HepG2 (cell line): Measurements from ENCODE around the gene NID1. TPM values are rescaled to one million over a fixed set of nuclear protein-coding genes. Genes with fewer than 3 reads are reported as not detected.
A peak's percentile ranks its signal among the peaks of the same experiment; 100 is the strongest.

ENCODE experiments used
- BHLHE40 ChIP-seq: IDR thresholded peaks from 2 replicates; pipeline ENCODE4 v1.6.1; 2011; ENCODE audit warnings: low read length, improper control_type of control experiment
- DMAP1 ChIP-seq: IDR thresholded peaks from 2 replicates; pipeline ENCODE4 v1.6.1; 2016
- HHEX ChIP-seq: IDR thresholded peaks from 2 replicates; pipeline ENCODE4 v1.6.1; 2016; ENCODE audit warnings: control low read depth
- HNF4A ChIP-seq: sonication (generic); formaldehyde crosslinking; IDR thresholded peaks from 2 replicates; pipeline ENCODE4 v1.4.0; 2020; ENCODE audit warnings: missing genetic modification reagents
- HNRNPH1 ChIP-seq: fragments of 200-400 bp; formaldehyde crosslinking; optimal IDR thresholded peaks from 2 replicates; pipeline ENCODE3; 2017; ENCODE audit warnings: mild to moderate bottlenecking, low read depth, low read length
- HNRNPL ChIP-seq: fragments of 200-400 bp; formaldehyde crosslinking; IDR thresholded peaks from 2 replicates; pipeline ENCODE4 v1.6.1; 2017; ENCODE audit warnings: mild to moderate bottlenecking, low read depth, low read length
- JUNB ChIP-seq: sonication (generic); formaldehyde crosslinking; IDR thresholded peaks from 2 replicates; pipeline ENCODE4 v1.8.0; 2022; ENCODE audit warnings: missing genetic modification reagents, mild to moderate bottlenecking, borderline replicate concordance
- MAFG ChIP-seq: sonication (generic); formaldehyde crosslinking; IDR thresholded peaks from 2 replicates; pipeline ENCODE4 v1.5.1; 2020; ENCODE audit warnings: mild to moderate bottlenecking, missing genetic modification reagents
- MAZ ChIP-seq, 2 experiments: sonication (generic) in 1 of 2; formaldehyde crosslinking in 1 of 2; IDR thresholded peaks; 2 replicates each; pipeline versions ENCODE4 v1.5.0 to v1.6.1; 2012 to 2020; ENCODE audit warnings: low read depth in 2 of 2, mild to moderate bottlenecking in 2 of 2, borderline replicate concordance in 1 of 2, improper control_type of control experiment in 1 of 2, low read length in 1 of 2, missing genetic modification reagents in 1 of 2, moderate library complexity in 1 of 2
- NFKBIZ ChIP-seq: IDR thresholded peaks from 2 replicates; pipeline ENCODE4 v1.6.1; 2018; ENCODE audit warnings: missing genetic modification reagents, missing compliant biosample characterization
- PAX8 ChIP-seq: sonication (generic); formaldehyde crosslinking; IDR thresholded peaks from 2 replicates; pipeline ENCODE4 v1.8.0; 2022; ENCODE audit warnings: mild to moderate bottlenecking, missing genetic modification reagents, borderline replicate concordance
- POLR2AphosphoS2 ChIP-seq: IDR thresholded peaks from 2 replicates; pipeline ENCODE4 v1.6.1; 2011; ENCODE audit warnings: low read depth, low read length, improper control_type of control experiment
- RAD51 ChIP-seq: fragments of 450-650 bp; IDR thresholded peaks from 2 replicates; pipeline ENCODE4 v1.6.1; 2016; ENCODE audit warnings: borderline replicate concordance
- TCF7L2 ChIP-seq: IDR thresholded peaks from 2 replicates; pipeline ENCODE4 v1.6.1; 2011; ENCODE audit warnings: mild to moderate bottlenecking, low read depth, low read length, moderate library complexity
- WIZ ChIP-seq: sonication (generic); formaldehyde crosslinking; IDR thresholded peaks from 2 replicates; pipeline ENCODE4 v1.5.1; 2020; ENCODE audit warnings: mild to moderate bottlenecking, missing genetic modification reagents
- ZBTB8A ChIP-seq: sonication (generic); formaldehyde crosslinking; IDR thresholded peaks from 2 replicates; pipeline ENCODE4 v1.4.0; 2020; ENCODE audit warnings: mild to moderate bottlenecking, low read depth, missing genetic modification reagents, borderline replicate concordance
- ZNF430 ChIP-seq: sonication (generic); formaldehyde crosslinking; IDR thresholded peaks from 2 replicates; pipeline ENCODE4 v1.9.0; 2021; ENCODE audit warnings: mild to moderate bottlenecking, missing genetic modification reagents
- ZNF44 ChIP-seq: sonication (generic); formaldehyde crosslinking; IDR thresholded peaks from 2 replicates; pipeline ENCODE4 v1.5.1; 2020; ENCODE audit warnings: mild to moderate bottlenecking, missing genetic modification reagents
- ZNF530 ChIP-seq: sonication (generic); formaldehyde crosslinking; IDR thresholded peaks from 2 replicates; pipeline ENCODE4 v1.5.0; 2020; ENCODE audit warnings: low read depth, mild to moderate bottlenecking, missing genetic modification reagents
- ZNF547 ChIP-seq: sonication (generic); formaldehyde crosslinking; IDR thresholded peaks from 2 replicates; pipeline ENCODE4 v1.5.1; 2020; ENCODE audit warnings: mild to moderate bottlenecking, missing genetic modification reagents
- ZNF557 ChIP-seq: sonication (generic); formaldehyde crosslinking; IDR thresholded peaks from 2 replicates; pipeline ENCODE4 v1.4.0; 2020; ENCODE audit warnings: missing genetic modification reagents
- ZNF616 ChIP-seq: sonication (generic); formaldehyde crosslinking; IDR thresholded peaks from 2 replicates; pipeline ENCODE4 v1.5.0; 2020; ENCODE audit warnings: low read depth, mild to moderate bottlenecking, missing genetic modification reagents
- ZNF652 ChIP-seq: IDR thresholded peaks from 2 replicates; pipeline ENCODE4 v1.6.1; 2016; ENCODE audit warnings: low read depth, borderline replicate concordance
- ZNF670 ChIP-seq: sonication (generic); formaldehyde crosslinking; IDR thresholded peaks from 2 replicates; pipeline ENCODE4 v1.8.0; 2022; ENCODE audit warnings: mild to moderate bottlenecking, missing genetic modification reagents, borderline replicate concordance
- ZNF709 ChIP-seq: sonication (generic); formaldehyde crosslinking; IDR thresholded peaks from 2 replicates; pipeline ENCODE4 v1.5.0; 2020; ENCODE audit warnings: mild to moderate bottlenecking, missing genetic modification reagents
- polyA plus RNA-seq, 8 experiments: library from polyadenylated mRNA; depleted of rRNA in 3 of 8; stranded (reverse) in 7 of 8; unstranded in 1 of 8; fragments of >200 nt; fragmentation: Illumina TruSeq in 4 of 8; extraction: Trizol in 4 of 8; gene quantifications; 2 replicates each; pipeline versions ENCODE4 v1.2.1 to v1.2.3, GENCODE V29; 2011 to 2016; ENCODE audit warnings: low read depth in 4 of 8, missing spikeins in 1 of 8, mixed read lengths in 1 of 8; ENCODE audit not compliant: insufficient read depth in 1 of 8
- total RNA-seq, 5 experiments: library from RNA; depleted of rRNA; stranded (reverse); fragments of >200 nt; fragmentation: Illumina TruSeq; extraction: Trizol; gene quantifications; 2 replicates each; pipeline ENCODE4 v1.2.3, GENCODE V29; 2016; ENCODE audit warnings: low read depth in 1 of 5
- TF ChIP-seq, protein P1 (sequence below), 2 experiments: fragments of 450-650 bp in 1 of 2; sonication (generic) in 1 of 2; formaldehyde crosslinking; IDR thresholded peaks; 2 replicates each; pipeline versions ENCODE4 v1.5.0 to v1.8.0; 2020 to 2022; ENCODE audit warnings: mild to moderate bottlenecking in 1 of 2, missing genetic modification reagents in 1 of 2
- TF ChIP-seq, protein P2 (sequence below): sonication (generic); formaldehyde crosslinking; IDR thresholded peaks from 2 replicates; pipeline ENCODE4 v1.9.0; 2021; ENCODE audit warnings: missing genetic modification reagents, borderline replicate concordance

Gene NID1
- total and polyA plus RNA-seq, 2 of the 13 experiments (the other 11 are each of a cell fraction or from before 2014, with no cell fraction given): 50.2 to 56.1 TPM

DNA sequence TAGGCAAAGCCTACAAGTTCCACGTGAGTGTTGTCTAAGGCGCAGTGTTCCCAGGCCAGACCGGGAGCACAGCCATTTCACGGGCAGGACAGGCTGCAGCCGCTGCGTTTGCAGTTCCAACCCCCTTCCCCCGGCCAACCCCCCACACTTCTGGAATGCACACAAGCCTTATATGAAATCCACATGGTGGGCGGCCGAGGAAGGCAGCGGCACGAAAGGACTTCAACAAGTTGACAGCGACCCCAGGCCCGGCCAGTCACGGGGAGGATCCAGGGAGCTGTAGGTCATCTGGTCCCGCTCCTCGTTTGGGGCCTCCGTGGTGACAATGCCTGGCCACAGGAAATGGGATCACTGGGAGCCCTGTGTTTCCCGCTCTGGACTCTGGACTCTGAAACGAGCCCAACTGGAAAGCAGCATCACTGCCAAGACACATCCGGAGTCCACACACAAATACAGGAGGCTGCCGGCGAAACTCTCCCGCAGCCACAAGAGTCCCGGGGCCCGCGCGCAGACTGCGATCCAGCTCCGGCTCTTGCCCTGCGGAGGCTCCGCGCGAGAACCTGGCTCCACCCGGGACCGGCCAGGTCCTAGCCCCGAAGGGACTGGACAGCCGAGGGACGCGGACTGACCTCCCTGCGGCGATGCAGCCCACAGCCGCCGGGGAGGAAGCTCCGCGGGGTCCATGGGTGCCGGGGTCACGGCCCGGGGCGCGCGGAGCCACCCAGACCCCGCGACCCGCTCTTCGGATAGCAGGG lies 794 bp downstream of the NID1 start (continued):
- TF ChIP-seq ZNF709 (CRISPR knock-in tag) (peak; percentile 98), POLR2AphosphoS2 (peak; percentile 37; the same call in 1 of the 2 replicates), HNRNPL (0 out of 2 replicates have a peak, but pooled peaks have one; percentile 50), ZNF530 (CRISPR knock-in tag) (0 out of 2 replicates have a peak, but pooled peaks have one; percentile 69), HNRNPH1 (peak; percentile 15), JUNB (CRISPR knock-in tag) (peak; percentile 87; the same call in 1 of the 2 replicates), ZNF44 (CRISPR knock-in tag) (peak; percentile 69; the same call in 1 of the 2 replicates), HHEX (CRISPR knock-in tag) (no peak), ZNF652 (CRISPR knock-in tag) (no peak), MAZ (IDR thresholded peaks at IDR 0.05; ENCODE audit: borderline replicate concordance, low read depth, low read length) (no peak), MAZ (CRISPR knock-in tag; IDR thresholded peaks at IDR 0.05; ENCODE audit: low read depth) (peak; percentile 78; the same call in 1 of the 2 replicates), RAD51 (no peak), ZNF547 (CRISPR knock-in tag) (peak; percentile 76; the same call in 1 of the 2 replicates), HNF4A (peak; percentile 98), ZNF670 (peak; percentile 87; the same call in 1 of the 2 replicates), MAFG (no peak), DMAP1 (CRISPR knock-in tag) (peak; percentile 74; the same call in 1 of the 2 replicates), ZNF430 (CRISPR knock-in tag) (peak; percentile 97; the same call in 1 of the 2 replicates), ZNF616 (CRISPR knock-in tag) (peak; percentile 90), NFKBIZ (CRISPR knock-in tag) (peak; percentile 72; the same call in 1 of the 2 replicates), WIZ (CRISPR knock-in tag) (peak; percentile 95; the same call in 1 of the 2 replicates), ZBTB8A (peak; percentile 94; the same call in 1 of the 2 replicates), BHLHE40 (0 out of 2 replicates have a peak, but pooled peaks have one; percentile 23), PAX8 (0 out of 2 replicates have a peak, but pooled peaks have one; percentile 61), ZNF557 (CRISPR knock-in tag) (peak; percentile 95), TCF7L2 (no peak)
- TF ChIP-seq, protein P1, sequence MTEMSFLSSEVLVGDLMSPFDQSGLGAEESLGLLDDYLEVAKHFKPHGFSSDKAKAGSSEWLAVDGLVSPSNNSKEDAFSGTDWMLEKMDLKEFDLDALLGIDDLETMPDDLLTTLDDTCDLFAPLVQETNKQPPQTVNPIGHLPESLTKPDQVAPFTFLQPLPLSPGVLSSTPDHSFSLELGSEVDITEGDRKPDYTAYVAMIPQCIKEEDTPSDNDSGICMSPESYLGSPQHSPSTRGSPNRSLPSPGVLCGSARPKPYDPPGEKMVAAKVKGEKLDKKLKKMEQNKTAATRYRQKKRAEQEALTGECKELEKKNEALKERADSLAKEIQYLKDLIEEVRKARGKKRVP (CRISPR knock-in tag; IDR thresholded peaks at IDR 0.05): 0 out of 4 replicates have a peak, but pooled peaks of 1 of the 2 experiments have one; percentile 69
- TF ChIP-seq, protein P2, sequence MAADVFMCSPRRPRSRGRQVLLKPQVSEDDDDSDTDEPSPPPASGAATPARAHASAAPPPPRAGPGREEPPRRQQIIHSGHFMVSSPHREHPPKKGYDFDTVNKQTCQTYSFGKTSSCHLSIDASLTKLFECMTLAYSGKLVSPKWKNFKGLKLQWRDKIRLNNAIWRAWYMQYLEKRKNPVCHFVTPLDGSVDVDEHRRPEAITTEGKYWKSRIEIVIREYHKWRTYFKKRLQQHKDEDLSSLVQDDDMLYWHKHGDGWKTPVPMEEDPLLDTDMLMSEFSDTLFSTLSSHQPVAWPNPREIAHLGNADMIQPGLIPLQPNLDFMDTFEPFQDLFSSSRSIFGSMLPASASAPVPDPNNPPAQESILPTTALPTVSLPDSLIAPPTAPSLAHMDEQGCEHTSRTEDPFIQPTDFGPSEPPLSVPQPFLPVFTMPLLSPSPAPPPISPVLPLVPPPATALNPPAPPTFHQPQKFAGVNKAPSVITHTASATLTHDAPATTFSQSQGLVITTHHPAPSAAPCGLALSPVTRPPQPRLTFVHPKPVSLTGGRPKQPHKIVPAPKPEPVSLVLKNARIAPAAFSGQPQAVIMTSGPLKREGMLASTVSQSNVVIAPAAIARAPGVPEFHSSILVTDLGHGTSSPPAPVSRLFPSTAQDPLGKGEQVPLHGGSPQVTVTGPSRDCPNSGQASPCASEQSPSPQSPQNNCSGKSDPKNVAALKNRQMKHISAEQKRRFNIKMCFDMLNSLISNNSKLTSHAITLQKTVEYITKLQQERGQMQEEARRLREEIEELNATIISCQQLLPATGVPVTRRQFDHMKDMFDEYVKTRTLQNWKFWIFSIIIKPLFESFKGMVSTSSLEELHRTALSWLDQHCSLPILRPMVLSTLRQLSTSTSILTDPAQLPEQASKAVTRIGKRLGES (CRISPR knock-in tag): peak; percentile 89
